ENCODE measurements around the gene PLAAT4.

PLAAT4 gene

DNA sequence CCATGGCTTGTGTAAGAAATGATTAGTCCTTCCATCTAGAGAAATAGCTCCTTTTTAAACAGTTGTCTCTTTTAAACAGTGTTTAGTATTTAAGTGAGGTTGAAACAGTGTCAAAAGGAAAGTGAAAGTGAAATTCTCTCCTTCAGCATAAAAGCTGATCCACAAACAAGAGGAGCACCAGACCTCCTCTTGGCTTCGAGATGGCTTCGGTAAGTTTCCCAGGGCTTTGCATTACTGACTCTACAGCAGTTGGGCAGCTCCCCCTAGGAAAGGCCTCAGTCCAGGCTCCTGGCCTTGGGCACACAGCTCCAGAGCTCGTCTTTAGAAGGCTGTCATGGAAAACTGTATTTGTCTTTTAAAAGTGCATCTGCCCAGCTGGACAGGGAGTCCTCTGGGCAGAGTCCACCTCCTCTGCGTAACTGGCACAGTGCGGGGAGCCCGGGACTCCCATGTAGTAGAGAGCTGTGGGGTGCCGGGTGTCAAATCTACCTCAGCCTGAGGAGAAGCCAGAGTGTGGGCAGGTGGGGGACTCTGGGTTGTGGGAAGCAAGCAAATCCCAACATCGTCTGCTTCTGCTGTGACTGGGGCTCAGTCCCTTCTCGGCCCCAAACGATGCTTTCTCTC, at the start of gene PLAAT4:
Gene PLAAT4 (plus strand): TSS at position 140 of the 624 bp plus-strand sequence. CDS start 61 bp downstream, at position 201.
- DNase-seq, result no peak

DNA sequence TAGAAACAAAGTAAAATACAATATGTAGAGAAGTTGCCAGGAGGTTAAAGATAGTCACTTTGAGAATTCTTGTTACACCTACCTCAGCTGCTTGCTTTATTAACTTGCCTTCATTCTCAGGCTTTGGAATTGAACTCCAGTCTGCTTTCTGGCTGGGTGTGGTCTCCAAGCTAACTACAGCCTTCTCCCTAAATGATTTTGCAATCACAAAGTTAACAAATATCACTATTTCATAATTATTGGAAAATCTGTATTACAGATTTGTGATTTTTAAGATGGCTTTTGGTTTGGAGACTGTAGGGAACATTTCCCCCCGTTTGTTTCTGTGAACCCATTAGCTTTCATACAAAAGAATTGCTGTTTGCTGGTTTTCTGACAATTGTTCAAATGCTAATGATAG, 47.8 kb upstream of the PLAAT4 start:
- DNase-seq, result no peak

DNA sequence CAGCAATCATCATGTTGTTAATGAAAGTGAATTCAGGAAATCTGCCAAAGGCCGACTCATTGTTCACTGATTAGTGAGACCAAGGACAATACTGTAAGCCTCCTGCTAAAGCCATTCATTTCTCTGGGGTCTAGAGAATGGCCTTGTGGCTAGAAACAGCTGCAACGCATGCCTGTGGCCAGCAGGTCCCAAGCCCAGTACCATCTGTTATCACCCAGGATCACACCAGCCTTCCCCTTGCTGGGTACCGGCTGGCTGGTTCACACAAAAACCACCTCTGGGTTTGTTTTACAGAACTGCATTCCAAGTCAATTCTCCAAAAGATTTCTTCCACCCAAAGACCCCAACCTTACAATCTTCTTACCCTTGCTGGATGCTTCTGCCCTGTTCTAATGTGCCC, 46.7 kb upstream of the PLAAT4 start:
- DNase-seq, result no peak

DNA sequence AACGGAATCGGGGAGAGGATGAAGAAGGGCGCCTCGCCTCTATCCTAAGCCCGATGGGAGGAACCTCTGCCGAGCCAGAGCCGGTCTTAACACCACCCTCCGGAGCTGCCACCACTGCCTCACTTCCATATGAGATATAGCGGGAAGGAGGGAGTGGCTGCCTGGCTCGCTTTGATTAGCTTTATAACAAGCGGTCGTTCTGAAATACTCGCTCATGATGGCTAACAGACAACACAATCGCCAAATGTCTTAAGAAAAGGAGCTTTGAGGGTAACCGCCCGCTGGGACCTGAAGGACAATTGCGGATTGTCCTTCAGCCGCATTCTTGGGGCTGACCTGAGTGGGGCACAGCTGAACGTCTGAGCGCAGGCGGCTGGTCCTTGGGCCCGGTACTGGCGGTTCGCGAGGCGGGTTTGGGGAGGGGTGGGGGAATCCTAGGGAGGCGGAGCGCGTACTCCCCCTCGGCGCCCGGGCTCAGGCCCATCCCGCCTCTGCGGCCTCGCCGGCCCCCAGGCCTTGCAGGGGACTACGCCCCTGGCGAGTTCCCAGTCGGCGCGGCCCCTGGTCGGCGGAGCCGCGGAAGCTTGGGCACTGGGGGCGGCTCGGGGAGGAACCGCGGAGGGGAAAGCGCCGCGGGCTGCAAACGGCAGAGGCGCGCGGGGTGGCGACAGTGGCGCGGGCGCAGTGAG, 45.9 kb upstream of the PLAAT4 start, which contains the start of gene PLAAT5:
Gene PLAAT5 (minus strand): TSS at position 617 of the 689 bp plus-strand sequence. CDS start 133 bp downstream, at position 484.
- DNase-seq, result no peak

DNA sequence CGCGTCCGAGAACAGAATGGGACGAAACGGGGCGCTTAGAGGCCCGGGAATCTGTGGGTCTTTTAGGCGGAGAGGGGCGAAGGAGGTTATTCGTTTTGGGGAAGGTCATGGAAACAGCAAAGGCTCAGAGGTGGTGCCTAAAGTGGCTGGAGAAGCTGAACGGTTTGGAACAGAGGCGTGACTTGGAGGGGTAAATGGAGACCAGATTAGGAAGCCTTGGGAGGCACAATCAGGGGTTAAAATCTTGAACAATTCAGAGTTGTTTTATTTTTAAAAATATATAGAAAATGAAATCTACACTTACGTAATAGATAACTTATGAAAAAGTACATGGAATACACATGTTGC, 45.4 kb upstream of the PLAAT4 start:
- DNase-seq, result no peak

- DNase-seq, result no peak
Observed at GRCh38 chr11:63491636-63492372, 44.8 kb upstream of the PLAAT4 start.

DNA sequence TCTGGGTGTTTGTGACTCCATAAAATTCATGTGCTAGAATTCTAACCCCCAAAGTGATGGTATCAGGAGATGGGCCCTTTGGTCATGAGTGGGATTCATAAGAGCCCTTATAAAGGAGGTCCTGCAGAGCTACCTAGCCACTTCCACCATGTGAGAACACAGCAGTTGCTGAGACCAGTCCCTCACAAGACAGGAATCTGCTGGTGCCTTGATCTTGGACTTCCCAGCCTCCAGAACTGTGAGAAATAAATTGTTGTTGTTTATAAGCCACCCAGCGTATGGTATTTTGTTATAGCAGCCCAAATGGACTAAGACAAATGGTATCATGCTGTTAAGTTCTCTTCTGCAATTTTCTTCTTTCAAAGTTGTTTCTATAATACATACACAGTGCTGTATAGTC, 44.2 kb upstream of the PLAAT4 start:
- no peak for DNase-seq

- no peak for DNase-seq
Observed at GRCh38 chr11:63493127-63493526, 43.5 kb upstream of the PLAAT4 start.

DNA sequence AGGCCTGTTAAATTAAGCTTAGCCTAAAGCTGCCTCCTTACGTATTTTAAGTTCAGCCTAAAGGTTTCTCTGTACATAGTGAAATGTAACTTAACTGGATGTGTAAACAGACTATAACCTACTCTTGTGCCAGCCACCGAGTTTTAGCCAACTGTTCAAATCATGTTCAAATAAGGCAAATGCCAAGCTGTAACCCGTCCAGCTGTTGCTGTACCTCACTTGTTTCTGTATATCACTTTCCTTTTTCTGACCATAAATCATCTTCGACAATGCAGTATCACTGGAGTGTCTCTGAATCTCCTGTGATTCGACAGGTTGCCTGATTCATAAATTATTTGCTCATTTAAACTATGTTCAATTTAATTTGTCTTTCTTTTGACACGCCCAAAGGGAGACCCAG, 41.6 kb upstream of the PLAAT4 start:
- no peak for DNase-seq

DNA sequence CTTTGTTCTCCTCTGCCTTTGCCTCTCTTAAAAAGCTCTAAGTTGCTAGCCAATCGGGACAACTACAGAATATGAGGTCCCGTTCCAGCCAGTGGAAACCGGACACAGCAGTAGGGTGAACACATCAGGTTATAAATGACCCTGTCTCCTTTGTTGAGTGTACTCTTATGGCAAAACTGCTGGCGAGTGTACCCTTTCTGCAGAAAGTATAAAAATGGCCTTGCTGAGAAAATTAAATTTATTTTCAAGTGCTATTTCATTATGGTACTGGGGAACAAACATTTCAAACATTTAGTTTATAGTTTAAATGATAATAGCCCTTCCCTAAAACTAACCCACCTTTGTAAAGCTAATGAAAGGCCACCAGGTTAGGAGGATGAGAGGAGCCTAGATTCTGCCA, 36.7 kb upstream of the PLAAT4 start:
- no peak for DNase-seq

DNA sequence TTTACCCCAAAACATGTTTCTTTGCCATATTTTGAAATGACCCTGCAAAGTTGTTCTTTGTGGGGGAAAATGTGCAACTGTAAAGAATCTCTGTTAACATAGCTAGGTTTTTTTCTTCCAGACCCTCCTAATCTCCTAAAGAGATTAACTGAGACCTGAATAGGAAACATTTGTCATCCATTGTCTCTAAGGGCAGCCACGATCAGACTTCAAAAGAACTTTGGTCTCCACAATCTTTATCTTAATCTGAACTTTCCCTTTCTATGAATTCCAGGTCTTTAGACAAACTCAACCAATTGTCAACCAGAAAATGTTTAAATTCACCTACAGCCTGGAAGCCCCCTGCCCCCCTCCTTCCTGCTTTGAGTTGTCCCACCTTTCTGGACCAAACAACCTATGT, 35.4 kb upstream of the PLAAT4 start:
- no peak for DNase-seq

DNA sequence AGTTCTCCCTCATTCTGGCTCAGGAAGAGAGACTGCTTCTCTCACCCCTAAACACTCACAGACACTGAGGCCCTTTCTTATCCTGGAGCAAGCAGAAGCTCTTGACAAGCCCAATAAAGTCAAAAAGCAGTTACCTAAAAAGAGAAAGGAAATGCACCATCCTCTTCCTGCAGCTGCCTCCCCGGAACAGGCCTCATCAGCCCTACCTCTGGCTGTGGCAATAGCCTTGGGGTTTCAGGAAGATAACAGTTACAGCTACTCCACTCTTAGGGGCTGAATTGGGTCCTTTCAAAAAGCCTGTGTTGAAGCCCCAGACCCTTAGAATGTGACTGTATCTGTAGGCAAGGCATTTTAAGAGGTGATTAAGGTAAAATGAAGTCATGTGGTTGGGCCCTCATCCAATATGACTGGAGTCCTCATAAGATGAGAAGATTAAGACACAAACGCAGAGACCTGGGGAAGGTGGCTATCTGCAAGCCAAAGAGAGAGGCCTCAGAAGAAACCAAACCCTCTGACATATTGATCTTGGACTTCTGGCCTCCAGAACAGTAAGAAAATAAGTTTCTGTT, 34.3 kb upstream of the PLAAT4 start:
- DNase-seq, result no peak

DNA sequence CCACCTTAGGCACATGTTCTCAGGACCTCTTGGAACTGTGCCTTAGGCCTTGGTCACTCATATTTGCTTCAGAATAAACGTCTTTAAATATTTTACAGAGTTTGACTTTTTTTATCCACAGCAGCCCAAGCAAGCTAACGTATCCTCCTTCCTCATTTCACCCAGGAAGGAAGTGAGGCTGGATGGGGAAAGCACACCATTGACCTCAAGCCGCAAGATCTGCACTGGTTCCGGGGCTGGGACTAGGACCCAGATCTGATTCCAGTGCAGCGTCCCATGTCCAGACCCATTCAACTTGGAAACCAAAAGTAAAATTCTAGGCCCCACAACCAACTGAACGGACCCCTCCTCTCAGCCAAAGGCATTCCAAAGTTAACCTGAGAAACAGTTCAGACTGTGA, 33.1 kb upstream of the PLAAT4 start:
- no peak for DNase-seq

- DNase-seq, result no peak
Observed at GRCh38 chr11:63504054-63504453, 32.6 kb upstream of the PLAAT4 start.

DNA sequence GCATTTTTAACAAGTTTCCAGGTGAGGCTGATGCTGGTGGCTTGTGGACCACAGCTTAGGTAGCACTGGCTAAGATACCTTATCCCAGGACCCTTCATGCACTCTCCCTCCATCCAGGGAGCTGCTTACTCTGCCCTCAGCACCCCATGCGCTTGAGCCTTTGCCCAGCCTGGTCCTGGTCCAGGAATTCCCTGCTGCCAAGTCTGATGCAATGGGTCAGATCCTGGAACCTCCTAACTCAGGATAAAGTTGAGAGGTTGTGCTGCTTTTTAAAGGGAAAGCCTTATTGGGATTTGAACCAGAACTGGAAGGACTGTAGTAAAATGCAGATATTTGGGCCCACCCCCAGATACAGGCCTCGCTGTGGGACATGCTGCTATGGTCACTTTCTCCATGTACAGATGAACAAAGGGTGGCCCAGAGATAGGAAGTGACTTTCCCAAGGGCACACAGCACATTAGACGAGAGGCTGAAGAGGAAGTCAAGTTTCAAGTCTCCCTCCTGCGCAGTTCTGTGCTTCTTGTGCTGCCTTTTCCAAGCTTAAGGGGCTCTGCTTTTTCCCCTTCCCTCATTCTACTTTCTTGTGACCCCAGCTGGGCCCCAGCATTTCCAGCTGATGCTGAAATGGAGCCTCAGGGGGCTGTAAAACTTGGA, 31.5 kb upstream of the PLAAT4 start:
- DNase-seq, result no peak

DNA sequence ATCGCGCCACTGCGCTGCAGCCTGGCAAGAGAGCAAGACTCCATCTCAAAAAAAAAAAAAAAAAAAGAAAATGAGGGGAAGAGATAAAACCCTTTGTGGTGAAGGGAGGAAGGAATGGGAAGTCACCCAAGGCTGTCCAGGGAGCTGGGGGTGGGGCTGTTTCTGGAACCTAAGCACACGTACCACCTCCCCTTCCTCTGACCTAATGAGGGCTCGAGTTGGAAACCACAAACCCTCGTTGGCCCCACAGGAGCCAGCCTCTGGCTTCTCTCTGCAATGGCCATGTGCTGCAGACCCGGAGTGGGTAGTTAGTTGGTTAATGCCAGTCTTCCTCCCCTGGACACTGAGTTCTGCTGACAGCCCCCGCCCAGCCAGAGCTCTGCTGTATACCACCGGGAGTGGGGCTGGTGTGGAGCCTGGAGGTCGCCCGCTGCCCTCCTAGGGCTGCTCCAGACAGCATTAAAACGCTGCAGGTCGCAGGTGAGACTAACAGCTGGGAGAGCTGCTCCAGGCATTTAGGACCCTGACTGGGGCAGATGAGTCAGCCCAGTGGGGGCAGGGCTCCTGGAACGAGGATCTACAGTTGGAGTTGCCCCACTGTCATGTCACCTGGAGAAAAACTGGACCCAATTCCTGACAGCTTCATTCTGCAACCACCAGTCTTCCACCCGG, 30.6 kb upstream of the PLAAT4 start, which contains the start of gene LGALS12:
Gene LGALS12 (plus strand): TSS at position 228 of the 672 bp plus-strand sequence. CDS start 375 bp downstream, at position 603.
- no peak for DNase-seq

- DNase-seq, result no peak
Observed at GRCh38 chr11:63506876-63507275, 29.7 kb upstream of the PLAAT4 start.

- DNase-seq, result no peak
Observed at GRCh38 chr11:63507511-63507910, 29.1 kb upstream of the PLAAT4 start.

DNA sequence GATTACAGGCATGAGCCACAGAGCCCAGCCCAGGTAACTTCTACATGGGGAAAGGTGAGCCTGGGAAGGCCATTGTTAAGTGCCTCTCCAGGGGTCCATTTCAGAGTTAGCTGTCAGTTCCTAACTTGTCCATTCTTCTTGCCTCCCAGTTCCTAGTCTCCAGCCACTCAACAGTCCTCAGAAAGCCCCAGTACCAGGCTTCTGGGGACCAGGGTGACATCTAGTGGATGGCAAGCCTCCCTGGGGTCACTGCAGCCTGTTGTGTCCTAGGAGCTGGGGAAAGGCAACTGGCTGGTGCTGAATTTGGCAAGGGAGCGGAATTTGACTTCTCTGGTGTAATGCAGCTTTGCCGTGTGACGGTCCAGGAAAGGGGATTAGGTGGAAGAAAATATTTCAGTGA, 28.6 kb upstream of the PLAAT4 start:
- DNase-seq, result no peak

DNA sequence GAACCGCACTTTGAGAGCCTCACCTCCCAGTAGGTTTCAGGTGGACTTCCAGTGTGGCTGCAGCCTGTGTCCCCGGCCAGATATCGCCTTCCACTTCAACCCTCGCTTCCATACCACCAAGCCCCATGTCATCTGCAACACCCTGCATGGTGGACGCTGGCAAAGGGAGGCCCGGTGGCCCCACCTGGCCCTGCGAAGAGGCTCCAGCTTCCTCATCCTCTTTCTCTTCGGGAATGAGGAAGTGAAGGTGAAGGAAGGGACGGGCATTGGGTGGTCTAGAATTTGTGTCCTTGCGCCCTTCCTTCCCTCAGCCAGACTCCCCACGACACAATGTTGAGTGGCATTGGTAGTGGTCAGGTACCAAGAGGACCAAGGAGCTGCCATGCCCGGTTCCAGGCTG, 27.9 kb upstream of the PLAAT4 start:
- DNase-seq, result no peak

DNA sequence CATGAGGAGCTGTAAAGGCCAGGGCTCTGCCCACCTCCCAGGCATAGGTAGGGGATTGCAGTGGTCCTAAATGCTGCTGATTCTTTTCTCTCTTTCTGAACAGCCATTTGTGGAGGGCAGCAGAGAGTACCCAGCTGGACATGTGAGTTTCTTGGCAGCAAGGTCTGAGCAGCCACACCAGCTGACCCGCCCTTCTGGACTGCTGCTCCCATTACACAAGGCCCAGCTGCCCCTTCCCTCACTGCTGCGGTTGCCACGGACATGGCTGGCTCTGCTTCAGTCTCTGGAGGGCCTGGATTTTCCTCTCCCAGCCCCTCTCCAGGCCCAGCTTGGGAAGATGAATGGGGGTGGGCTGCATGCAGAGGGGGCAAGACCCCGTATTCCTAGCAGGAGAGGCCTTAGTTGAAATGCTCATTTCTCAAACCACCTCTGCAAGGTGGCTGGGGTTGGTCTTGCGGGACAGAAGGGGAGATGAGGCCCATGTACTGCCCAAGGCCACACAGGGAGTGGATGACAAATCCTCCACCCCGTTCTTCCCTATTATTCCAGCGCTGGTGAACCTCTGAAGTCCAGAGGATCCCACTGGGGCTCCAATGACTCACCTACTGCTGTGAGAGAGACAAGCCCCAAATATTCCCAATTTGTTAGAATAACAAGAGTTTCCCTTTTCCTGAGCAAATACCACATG, 26.1 kb upstream of the PLAAT4 start:
- DNase-seq, result no peak
